Gastroesophageal sphincter (tissue), 4 donors: ENCODE results near the gene POMT1. TPM values are rescaled to one million over a fixed set of nuclear protein-coding genes. Genes with fewer than 3 reads are reported as not detected.

Source experiments
- ATAC-seq: fragments of 150-250 bp; one replicate; pipeline ENCODE4 v1.9.1; 2016; ENCODE audit warnings: mild to moderate bottlenecking, moderate library complexity
- H3K27ac ChIP-seq, 4 donors: fragments of 200-600 bp; sonication (generic) in 3 of 4; 1 replicate in 3 of 4; 2 replicates in 1 of 4; pipeline ENCODE4 v1.5.1; 2016 to 2019
- H3K27me3 ChIP-seq: fragments of 200-600 bp; sonication (generic); one replicate; pipeline ENCODE4 v1.5.1; 2019
- H3K36me3 ChIP-seq, 2 donors: fragments of 200-600 bp; sonication (generic); one replicate each; pipeline ENCODE4 v1.5.1; 2019; ENCODE audit warnings: control low read depth in 1 of 2
- H3K4me1 ChIP-seq, 3 donors: fragments of 200-600 bp; sonication (generic); 1 replicate in 2 of 3; 2 replicates in 1 of 3; pipeline ENCODE4 v1.5.1; 2016 to 2019; ENCODE audit warnings: control low read depth in 2 of 3
- H3K4me3 ChIP-seq, 2 donors: fragments of 200-600 bp; sonication (generic); one replicate each; pipeline ENCODE4 v1.5.1; 2019; ENCODE audit warnings: mild to moderate bottlenecking in 1 of 2, moderate library complexity in 1 of 2
- H3K9me3 ChIP-seq, 3 donors: fragments of 200-600 bp; sonication (generic); one replicate each; pipeline ENCODE4 v1.5.1; 2017 to 2019; ENCODE audit warnings: control low read depth in 2 of 3
- CTCF ChIP-seq, 4 experiments: fragments of 200-600 bp in 2 of 4; fragments of 450-650 bp in 2 of 4; sonication (generic) in 1 of 4; IDR thresholded peaks; one replicate each; pipeline ENCODE4 v1.5.1; 2017 to 2019; ENCODE audit warnings: antibody characterized with exemption in 4 of 4, mild to moderate bottlenecking in 2 of 4, moderate library complexity in 2 of 4
- EP300 ChIP-seq: sonication (generic); formaldehyde crosslinking; IDR thresholded peaks from one replicate; pipeline ENCODE4 v1.6.1; 2017; ENCODE audit warnings: antibody characterized with exemption, mild to moderate bottlenecking
- POLR2A ChIP-seq, 2 donors: fragments of 450-650 bp; IDR thresholded peaks; one replicate each; pipeline ENCODE4 v1.6.1; 2017; ENCODE audit warnings: antibody characterized with exemption in 2 of 2, mild to moderate bottlenecking in 2 of 2, moderate library complexity in 1 of 2
- POLR2AphosphoS5 ChIP-seq: sonication (generic); formaldehyde crosslinking; IDR thresholded peaks from one replicate; pipeline ENCODE4 v1.6.1; 2017; ENCODE audit warnings: antibody characterized with exemption
- WGBS, 2 donors: methylation state at CpG; one replicate each; pipeline ENCODE4 v1.1.5; 2018; ENCODE audit warnings: low coverage in 1 of 2; 5-methylcytosine and 5-hydroxymethylcytosine counted together
- total RNA-seq, 4 donors: library from RNA; depleted of rRNA; stranded (reverse); fragments of >200 nt; gene quantifications; one replicate each; pipeline ENCODE4 v1.1.0, GENCODE V29; 2016

Gene POMT1
- total RNA-seq, 4 donors from 2014 or later, result 19.9 to 39.7 (median 26.6) TPM

DNA sequence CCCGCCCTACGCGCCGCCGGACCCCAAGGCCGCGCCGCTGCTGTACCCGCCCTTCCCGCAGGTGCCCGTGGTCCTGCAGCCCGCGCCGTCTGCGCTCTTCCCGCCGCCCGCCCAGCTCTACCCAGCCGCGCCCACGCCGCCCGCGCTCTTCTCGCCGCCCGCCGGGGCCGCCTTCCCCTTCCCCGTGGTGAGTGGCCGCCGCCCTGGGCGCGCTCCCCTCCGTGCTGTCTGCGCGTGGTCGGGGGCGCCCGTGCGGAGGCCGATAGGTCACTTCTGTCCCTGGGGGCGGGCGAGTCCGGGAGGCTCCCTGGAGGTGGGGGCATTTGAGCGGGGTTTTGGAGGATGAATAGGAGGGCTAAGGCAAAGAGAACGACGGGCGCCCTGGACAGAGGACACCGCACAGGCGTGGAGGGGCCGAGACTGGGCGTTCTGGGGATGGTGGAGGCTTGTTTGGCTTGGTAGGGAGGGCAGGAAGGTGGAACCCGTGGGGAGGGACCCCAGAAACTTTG is 52.2 kb downstream of the POMT1 start:
- no peak overlapping the region for H3K4me3 ChIP-seq
- 57% methylated on average over 9 of the region's 54 CpGs; no CpG with 5 or more reads in 1 of the 2 donors for WGBS, 2 donors
- H3K27me3 ChIP-seq, result peaks cover 72% of the 10 kb centered on the region
- no peaks in the 10 kb centered on the region for H3K36me3 ChIP-seq
- TF ChIP-seq POLR2AphosphoS5 (no peak), POLR2A (IDR thresholded peaks at IDR 0.05) (no peak), EP300 (no peak)
- no peak overlapping the region for H3K27ac ChIP-seq
- ATAC-seq, result no peak
- peaks cover 0 to 5% (median 0%) of the 10 kb centered on the region in 3 donors for H3K4me1 ChIP-seq
- no peaks in the 10 kb centered on the region for H3K9me3 ChIP-seq

DNA sequence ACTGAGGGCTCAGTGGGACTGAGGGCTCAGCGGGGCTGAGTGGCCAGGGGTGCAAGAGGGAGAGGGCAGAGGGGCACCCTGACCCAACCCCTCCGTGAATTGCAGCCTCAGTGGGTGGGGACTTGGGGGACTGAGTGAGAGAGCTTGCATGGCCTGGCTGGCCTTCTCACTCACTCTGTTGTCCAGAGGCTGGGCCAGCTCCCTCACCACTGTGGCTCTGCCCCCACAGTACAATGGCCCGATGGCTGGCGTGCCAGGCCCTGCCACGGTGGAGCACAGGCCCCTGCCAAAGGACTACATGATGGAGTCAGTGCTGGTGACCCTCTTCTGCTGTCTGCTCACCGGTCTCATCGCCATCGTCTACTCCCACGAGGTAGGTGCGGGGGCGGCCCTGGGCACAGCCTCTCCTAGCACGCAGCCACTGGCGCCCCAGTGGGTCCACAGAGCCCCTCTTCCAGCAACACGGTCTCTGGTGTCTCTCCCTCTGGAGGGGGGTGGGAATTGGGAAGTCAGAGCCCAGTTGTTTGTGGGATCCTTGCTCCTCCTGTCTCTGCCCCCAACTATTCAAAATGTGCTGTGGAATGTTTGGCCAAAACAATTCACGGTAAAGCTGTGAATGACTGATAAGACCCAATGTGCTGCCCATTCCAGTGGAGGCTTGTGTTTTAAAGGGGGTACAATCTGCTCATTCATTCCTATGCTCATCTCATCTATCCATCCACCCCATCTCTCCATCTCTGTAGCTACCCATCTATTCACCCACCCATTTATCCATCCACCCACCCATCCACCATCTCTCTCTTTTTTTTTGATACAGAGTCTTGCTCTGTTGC is 53.3 kb downstream of the POMT1 start:
- ATAC-seq, result no peak

DNA sequence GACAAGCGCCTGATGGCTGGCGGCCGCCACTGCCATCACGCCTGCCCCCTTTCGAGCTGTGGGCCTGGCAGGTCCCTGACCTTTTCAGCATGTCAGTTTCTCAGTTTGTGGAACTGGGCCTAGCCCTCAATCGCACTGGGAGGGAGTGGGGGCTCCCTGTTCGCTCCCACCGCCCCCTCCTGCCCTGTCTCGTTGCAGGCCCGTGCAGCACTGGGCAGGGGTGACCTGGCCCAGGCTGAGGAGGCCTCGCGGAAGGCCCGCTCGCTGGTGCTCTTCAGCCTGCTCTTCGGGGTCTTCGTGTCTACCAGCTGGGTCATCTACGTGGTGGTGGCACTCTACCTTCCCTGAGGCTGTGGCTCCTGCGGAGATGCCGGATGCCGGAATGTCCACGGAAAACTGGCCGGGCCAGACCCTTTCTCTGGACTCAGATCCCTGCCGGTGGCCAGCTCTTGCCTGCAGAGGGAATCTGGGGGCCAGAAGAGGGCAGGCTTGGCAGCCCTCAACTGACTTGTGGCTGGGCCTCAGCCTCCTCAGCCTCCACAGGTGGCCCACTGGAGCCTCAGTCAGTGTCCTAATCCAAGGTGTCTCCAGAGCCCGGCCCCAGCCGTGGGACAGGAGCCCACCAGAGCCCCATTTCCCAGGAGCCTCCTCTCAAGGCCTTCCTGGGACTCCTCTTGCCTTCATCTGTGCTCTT is 55.3 kb downstream of the POMT1 start:
- H3K27ac ChIP-seq, result no peak overlapping the region
- H3K4me1 ChIP-seq, result peaks cover 0 to 5% (median 0%) of the 10 kb centered on the region in 3 donors
- no peak for ATAC-seq
- peaks cover 50% of the 10 kb centered on the region for H3K27me3 ChIP-seq
- H3K36me3 ChIP-seq, result no peaks in the 10 kb centered on the region
- no CpG with 5 or more reads among the region's 25 CpGs for WGBS, 2 donors
- no peak overlapping the region for H3K4me3 ChIP-seq
- peaks cover 0 to 11% (median 0%) of the 10 kb centered on the region in 3 donors for H3K9me3 ChIP-seq
- TF ChIP-seq EP300 (no peak), CTCF (IDR thresholded peaks at IDR 0.05) (no peak), POLR2AphosphoS5 (no peak), POLR2A (IDR thresholded peaks at IDR 0.05) (no peak)

More for the DNA sequence above, 53.3 kb downstream of the POMT1 start:
- 80 to 86% methylated on average over 1 to 8 of the region's 15 CpGs for whole genome bisulfite sequencing, 2 donors
- no peaks in the 10 kb centered on the region for H3K9me3 ChIP-seq
- H3K4me3 ChIP-seq, result no peak overlapping the region
- peaks cover 70% of the 10 kb centered on the region for H3K27me3 ChIP-seq
- no peak for TF ChIP-seq EP300
- TF ChIP-seq CTCF (IDR thresholded peaks at IDR 0.05), result no peak
- no peak for TF ChIP-seq POLR2AphosphoS5
- no peak for TF ChIP-seq POLR2A (IDR thresholded peaks at IDR 0.05)
- no peak overlapping the region for H3K27ac ChIP-seq
- no peaks in the 10 kb centered on the region for H3K36me3 ChIP-seq
- H3K4me1 ChIP-seq, result peaks cover 0 to 5% (median 0%) of the 10 kb centered on the region in 3 donors

- Histone ChIP-seq H3K27ac (no peak overlapping the region), H3K9me3 (peaks cover 0 to 12% (median 0%) of the 10 kb centered on the region in 3 donors), H3K4me1 (peaks cover 0 to 5% (median 0%) of the 10 kb centered on the region in 3 donors), H3K36me3 (no peaks in the 10 kb centered on the region), H3K4me3 (no peak overlapping the region), H3K27me3 (peaks cover 35% of the 10 kb centered on the region)
- no peak for ATAC-seq
- TF ChIP-seq POLR2AphosphoS5 (no peak), POLR2A (IDR thresholded peaks at IDR 0.05) (no peak), CTCF (IDR thresholded peaks at IDR 0.05) (no peak), EP300 (no peak)
- 83% methylated on average over 1 of the region's 1 CpG; no CpG with 5 or more reads in 1 of the 2 donors for WGBS, 2 donors
Observed at GRCh38 chr9:131559421-131560000, 56.8 kb downstream of the POMT1 start.
